CD14-positive monocyte (primary cell): ENCODE data around the gene PKD1. TPM values are rescaled to one million over a fixed set of nuclear protein-coding genes. Genes with fewer than 3 reads are reported as not detected.

ENCODE experiments used
- DNase-seq, 3 donors: peaks; one replicate each; pipeline ENCODE4 v3.0.0-alpha.2; 2011 to 2022
- H2AFZ ChIP-seq: 2 replicates; pipeline ENCODE4 v1.6.0; 2012; ENCODE audit warnings: mild to moderate bottlenecking, low read depth, low read length, inconsistent platforms; ENCODE audit not compliant: insufficient read depth, poor library complexity, severe bottlenecking
- H3K27ac ChIP-seq, 2 donors: 1 replicate in 1 of 2; 2 replicates in 1 of 2; pipeline ENCODE4 v1.5.1; 2012 to 2013; ENCODE audit warnings: low read length in 2 of 2, control low read depth in 1 of 2, inconsistent platforms in 1 of 2, low read depth in 1 of 2, mild to moderate bottlenecking in 1 of 2
- H3K27me3 ChIP-seq, 2 donors: one replicate each; pipeline versions ENCODE4 v1.6.0 to v1.6.1; 2011 to 2013; ENCODE audit warnings: low read length in 2 of 2; ENCODE audit not compliant: control insufficient read depth in 2 of 2, insufficient read depth in 2 of 2
- H3K36me3 ChIP-seq, 2 donors: replicated peaks in 1 of 2; 1 replicate in 1 of 2; 2 replicates in 1 of 2; pipeline versions ENCODE4 v1.5.1 to v1.6.1; 2012 to 2013; ENCODE audit warnings: low read length in 2 of 2, control low read depth in 1 of 2, inconsistent platforms in 1 of 2, mild to moderate bottlenecking in 1 of 2; ENCODE audit not compliant: insufficient read depth in 2 of 2, control insufficient read depth in 1 of 2
- H3K4me1 ChIP-seq, 2 donors: 1 replicate in 1 of 2; 2 replicates in 1 of 2; pipeline versions ENCODE4 v1.5.1 to v1.6.1; 2012 to 2013; ENCODE audit warnings: low read length in 2 of 2, control low read depth in 1 of 2, inconsistent platforms in 1 of 2, mild to moderate bottlenecking in 1 of 2, moderate library complexity in 1 of 2; ENCODE audit not compliant: insufficient read depth in 2 of 2, control insufficient read depth in 1 of 2
- H3K4me2 ChIP-seq: replicated peaks from 2 replicates; pipeline ENCODE3; 2012; ENCODE audit warnings: low read length, moderate library complexity, mild to moderate bottlenecking; ENCODE audit not compliant: poor library complexity, severe bottlenecking; ENCODE audit errors: extremely low read depth
- H3K4me3 ChIP-seq, 3 experiments: fragments of 200-600 bp in 1 of 3; sonication (generic) in 1 of 3; replicated peaks in 1 of 3; 1 replicate in 2 of 3; 2 replicates in 1 of 3; pipeline ENCODE4 v1.5.1; 2011 to 2013; ENCODE audit warnings: low read length in 3 of 3, mild to moderate bottlenecking in 3 of 3, control low read depth in 2 of 3, low read depth in 2 of 3, inconsistent platforms in 1 of 3, moderate library complexity in 1 of 3
- H3K79me2 ChIP-seq: 2 replicates; pipeline ENCODE4 v1.6.0; 2012; ENCODE audit warnings: mild to moderate bottlenecking, control low read depth, inconsistent platforms, low read length, moderate library complexity; ENCODE audit not compliant: insufficient read depth
- H3K9ac ChIP-seq: 2 replicates; pipeline ENCODE4 v1.6.0; 2017; ENCODE audit warnings: low read length, mild to moderate bottlenecking; ENCODE audit not compliant: insufficient read depth, poor library complexity, severe bottlenecking
- H3K9me3 ChIP-seq, 2 donors: replicated peaks in 1 of 2; 1 replicate in 1 of 2; 2 replicates in 1 of 2; pipeline versions ENCODE4 v1.5.1 to v1.6.1; 2012 to 2013; ENCODE audit warnings: low read length in 2 of 2, control low read depth in 1 of 2; ENCODE audit not compliant: control insufficient read depth in 1 of 2, insufficient read depth in 1 of 2
- H4K20me1 ChIP-seq: 2 replicates; pipeline ENCODE4 v1.6.0; 2012; ENCODE audit warnings: mild to moderate bottlenecking, low read length, control low read depth, moderate library complexity; ENCODE audit not compliant: insufficient read depth
- H3K27ac Mint-ChIP-seq, 7 donors: one replicate each; pipeline ENCODE4 v1.8.0; 2020; ENCODE audit warnings: mild to moderate bottlenecking in 7 of 7, mixed read lengths in 7 of 7, moderate library complexity in 6 of 7, inconsistent platforms in 2 of 7
- H3K27me3 Mint-ChIP-seq, 3 donors: one replicate each; pipeline ENCODE4 v1.8.0; 2021 to 2022; ENCODE audit warnings: low read depth in 3 of 3, mild to moderate bottlenecking in 3 of 3, mixed read lengths in 3 of 3, moderate library complexity in 3 of 3, inconsistent platforms in 1 of 3
- H3K36me3 Mint-ChIP-seq, 2 donors: one replicate each; pipeline ENCODE4 v1.8.0; 2020; ENCODE audit warnings: mixed read lengths in 2 of 2, inconsistent platforms in 1 of 2, mild to moderate bottlenecking in 1 of 2
- H3K4me1 Mint-ChIP-seq: one replicate; pipeline ENCODE4 v1.8.0; 2020; ENCODE audit warnings: mild to moderate bottlenecking, mixed read lengths
- H3K4me3 Mint-ChIP-seq, 2 donors: one replicate each; pipeline ENCODE4 v1.8.0; 2020; ENCODE audit warnings: mild to moderate bottlenecking in 2 of 2, mixed read lengths in 2 of 2, moderate library complexity in 1 of 2
- H3K9me3 Mint-ChIP-seq, 7 donors: one replicate each; pipeline ENCODE4 v1.8.0; 2020 to 2022; ENCODE audit warnings: mixed read lengths in 7 of 7, mild to moderate bottlenecking in 6 of 7, moderate library complexity in 6 of 7, inconsistent platforms in 2 of 7
- WGBS: methylation state at CpG from one replicate; pipeline ENCODE4 v1.1.5; 2013; ENCODE audit warnings: missing lambda C conversion rate; ENCODE audit not compliant: insufficient coverage; 5-methylcytosine and 5-hydroxymethylcytosine counted together
- intact Hi-C, 2 donors: fragments of 100-400 bp; cut with micrococcal nuclease; formaldehyde crosslinking; loops; one replicate each; pipeline versions ENCODE4 v1.15.0 to v1.15.1; 2023
- polyA plus RNA-seq, 3 donors: library from polyadenylated mRNA; depleted of rRNA in 1 of 3; unstranded in 2 of 3; stranded (reverse) in 1 of 3; fragments of 300-500 nt in 2 of 3; fragments of >200 nt in 1 of 3; fragmentation: Illumina TruSeq in 2 of 3; gene quantifications; 1 replicate in 2 of 3; 2 replicates in 1 of 3; pipeline ENCODE4 v1.2.3, GENCODE V29; 2012 to 2021
- TF ChIP-seq, protein P1 (sequence below): fragments of 200-600 bp; IDR thresholded peaks from one replicate; pipeline ENCODE4 v1.8.0; 2022; ENCODE audit warnings: antibody characterized with exemption, mild to moderate bottlenecking

Gene PKD1
- polyA plus RNA-seq, 3 donors: 0.22 to 53.8 (median 1.6) TPM

DNA sequence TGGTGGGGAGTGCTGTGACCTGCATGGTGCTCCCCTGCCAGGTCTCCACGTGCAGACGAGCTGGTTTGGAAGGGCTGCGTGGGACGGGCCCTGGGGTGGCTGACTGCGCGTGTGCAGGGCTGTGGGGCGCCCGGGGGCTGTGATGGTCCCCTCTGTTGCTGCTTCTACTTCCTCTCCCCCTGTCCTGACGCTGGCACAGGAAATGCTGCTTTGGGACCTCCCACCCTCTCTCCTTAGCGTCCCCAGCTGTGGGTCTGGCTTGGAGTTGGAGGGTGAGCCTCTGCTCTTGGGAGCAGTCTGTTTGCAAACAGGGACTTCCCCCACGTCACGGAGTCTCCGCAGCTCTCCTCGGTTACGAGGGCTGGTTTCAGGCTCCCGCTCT, 52.7 kb downstream of the PKD1 start:
- H3K4me3 ChIP-seq: no peak overlapping the region
- intact Hi-C loops: no loop called here
- no peaks in the 10 kb centered on the region for H3K4me1 ChIP-seq
- H3K36me3 ChIP-seq: peaks cover 80 to 98% of the 10 kb centered on the region in 2 donors
- TF ChIP-seq, protein P1, sequence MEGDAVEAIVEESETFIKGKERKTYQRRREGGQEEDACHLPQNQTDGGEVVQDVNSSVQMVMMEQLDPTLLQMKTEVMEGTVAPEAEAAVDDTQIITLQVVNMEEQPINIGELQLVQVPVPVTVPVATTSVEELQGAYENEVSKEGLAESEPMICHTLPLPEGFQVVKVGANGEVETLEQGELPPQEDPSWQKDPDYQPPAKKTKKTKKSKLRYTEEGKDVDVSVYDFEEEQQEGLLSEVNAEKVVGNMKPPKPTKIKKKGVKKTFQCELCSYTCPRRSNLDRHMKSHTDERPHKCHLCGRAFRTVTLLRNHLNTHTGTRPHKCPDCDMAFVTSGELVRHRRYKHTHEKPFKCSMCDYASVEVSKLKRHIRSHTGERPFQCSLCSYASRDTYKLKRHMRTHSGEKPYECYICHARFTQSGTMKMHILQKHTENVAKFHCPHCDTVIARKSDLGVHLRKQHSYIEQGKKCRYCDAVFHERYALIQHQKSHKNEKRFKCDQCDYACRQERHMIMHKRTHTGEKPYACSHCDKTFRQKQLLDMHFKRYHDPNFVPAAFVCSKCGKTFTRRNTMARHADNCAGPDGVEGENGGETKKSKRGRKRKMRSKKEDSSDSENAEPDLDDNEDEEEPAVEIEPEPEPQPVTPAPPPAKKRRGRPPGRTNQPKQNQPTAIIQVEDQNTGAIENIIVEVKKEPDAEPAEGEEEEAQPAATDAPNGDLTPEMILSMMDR: no peak
- no peak overlapping the region for H2AFZ ChIP-seq
- Mint-ChIP-seq H3K27ac (no peak overlapping the region), H3K4me1 (no peaks in the 10 kb centered on the region), H3K4me3 (no peak overlapping the region), H3K9me3 (no peaks in the 10 kb centered on the region), H3K36me3 (peaks cover 42 to 78% of the 10 kb centered on the region in 2 donors), H3K27me3 (peaks cover 0 to 2% (median 0%) of the 10 kb centered on the region in 3 donors)
- no peak overlapping the region for H3K4me2 ChIP-seq
- no peak overlapping the region for H3K27ac ChIP-seq
- H3K27me3 ChIP-seq: no peaks in the 10 kb centered on the region
- 56% methylated on average over 8 of the region's 16 CpGs for WGBS
- H4K20me1 ChIP-seq: no peaks in the 10 kb centered on the region
- H3K9ac ChIP-seq: no peak overlapping the region
- H3K79me2 ChIP-seq: no peaks in the 10 kb centered on the region
- no peak for DNase-seq
- H3K9me3 ChIP-seq: no peaks in the 10 kb centered on the region

DNA sequence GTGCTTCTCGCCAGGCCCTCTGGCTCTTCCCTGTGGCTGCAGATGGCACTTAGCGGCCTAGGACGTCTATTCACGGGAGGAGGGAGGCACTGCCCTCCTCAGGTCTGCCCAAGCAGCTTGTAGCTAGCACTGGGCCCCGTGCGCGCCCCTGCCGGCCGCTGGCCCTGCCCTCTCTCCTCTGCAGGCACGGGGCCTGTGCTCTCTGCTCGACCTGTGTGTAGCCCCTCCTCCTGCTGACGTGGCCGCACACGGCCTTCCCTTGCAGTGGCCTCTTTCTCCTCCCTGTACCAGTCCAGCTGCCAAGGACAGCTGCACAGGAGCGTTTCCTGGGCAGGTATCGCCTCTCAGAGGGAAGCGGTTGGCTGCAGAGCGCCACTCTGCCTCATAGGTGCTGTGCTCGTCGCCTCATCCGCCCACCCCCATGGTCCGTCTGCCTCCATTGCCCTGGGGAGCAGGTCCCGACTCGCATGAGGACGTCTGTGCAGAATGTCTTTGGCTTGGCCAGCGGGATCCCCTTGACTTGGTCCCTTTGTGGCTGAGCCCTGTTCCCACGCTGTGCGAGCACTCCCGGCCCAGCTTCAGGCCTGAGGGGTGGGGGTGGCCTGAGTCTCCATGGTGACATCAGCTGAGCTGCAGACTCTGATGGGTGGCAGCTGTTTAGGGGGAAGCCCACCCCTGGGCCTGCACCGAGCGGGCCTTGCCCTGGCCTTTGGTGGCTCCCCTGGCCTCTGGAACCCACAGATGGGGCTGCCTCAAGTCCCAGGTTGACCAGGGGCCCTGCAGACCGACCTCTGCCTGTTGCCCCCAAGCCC, 53.3 kb downstream of the PKD1 start:
- Histone ChIP-seq H3K27ac (no peak overlapping the region), H3K9me3 (no peaks in the 10 kb centered on the region), H4K20me1 (no peaks in the 10 kb centered on the region), H3K79me2 (no peaks in the 10 kb centered on the region), H3K4me3 (no peak overlapping the region), H3K4me1 (no peaks in the 10 kb centered on the region), H3K9ac (no peak overlapping the region), H3K4me2 (no peak overlapping the region), H2AFZ (no peak overlapping the region), H3K36me3 (peaks cover 78 to 98% of the 10 kb centered on the region in 2 donors), H3K27me3 (no peaks in the 10 kb centered on the region)
- DNase-seq: no peak
- no peak overlapping the region for H3K27ac Mint-ChIP-seq
- no peaks in the 10 kb centered on the region for H3K9me3 Mint-ChIP-seq
- H3K36me3 Mint-ChIP-seq: peaks cover 40 to 75% of the 10 kb centered on the region in 2 donors
- 93% methylated on average over 30 of the region's 32 CpGs for WGBS
- H3K4me1 Mint-ChIP-seq: no peaks in the 10 kb centered on the region
- H3K27me3 Mint-ChIP-seq: peaks cover 0 to 2% (median under 1%) of the 10 kb centered on the region in 3 donors
- TF ChIP-seq, protein P1: no peak
- intact Hi-C loops: no loop called here
- no peak overlapping the region for H3K4me3 Mint-ChIP-seq
